Bone marrow (tissue), 2 donors: Measurements from ENCODE around the gene S1PR2.
A peak's percentile ranks its signal among the peaks of the same experiment; 100 is the strongest.

ENCODE experiments used
- DNase-seq, 2 donors: peaks; one replicate each; lab custom pipeline; 2025; lab: John Stamatoyannopoulos, UW

S1PR2 gene, protein sequence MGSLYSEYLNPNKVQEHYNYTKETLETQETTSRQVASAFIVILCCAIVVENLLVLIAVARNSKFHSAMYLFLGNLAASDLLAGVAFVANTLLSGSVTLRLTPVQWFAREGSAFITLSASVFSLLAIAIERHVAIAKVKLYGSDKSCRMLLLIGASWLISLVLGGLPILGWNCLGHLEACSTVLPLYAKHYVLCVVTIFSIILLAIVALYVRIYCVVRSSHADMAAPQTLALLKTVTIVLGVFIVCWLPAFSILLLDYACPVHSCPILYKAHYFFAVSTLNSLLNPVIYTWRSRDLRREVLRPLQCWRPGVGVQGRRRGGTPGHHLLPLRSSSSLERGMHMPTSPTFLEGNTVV

DNA sequence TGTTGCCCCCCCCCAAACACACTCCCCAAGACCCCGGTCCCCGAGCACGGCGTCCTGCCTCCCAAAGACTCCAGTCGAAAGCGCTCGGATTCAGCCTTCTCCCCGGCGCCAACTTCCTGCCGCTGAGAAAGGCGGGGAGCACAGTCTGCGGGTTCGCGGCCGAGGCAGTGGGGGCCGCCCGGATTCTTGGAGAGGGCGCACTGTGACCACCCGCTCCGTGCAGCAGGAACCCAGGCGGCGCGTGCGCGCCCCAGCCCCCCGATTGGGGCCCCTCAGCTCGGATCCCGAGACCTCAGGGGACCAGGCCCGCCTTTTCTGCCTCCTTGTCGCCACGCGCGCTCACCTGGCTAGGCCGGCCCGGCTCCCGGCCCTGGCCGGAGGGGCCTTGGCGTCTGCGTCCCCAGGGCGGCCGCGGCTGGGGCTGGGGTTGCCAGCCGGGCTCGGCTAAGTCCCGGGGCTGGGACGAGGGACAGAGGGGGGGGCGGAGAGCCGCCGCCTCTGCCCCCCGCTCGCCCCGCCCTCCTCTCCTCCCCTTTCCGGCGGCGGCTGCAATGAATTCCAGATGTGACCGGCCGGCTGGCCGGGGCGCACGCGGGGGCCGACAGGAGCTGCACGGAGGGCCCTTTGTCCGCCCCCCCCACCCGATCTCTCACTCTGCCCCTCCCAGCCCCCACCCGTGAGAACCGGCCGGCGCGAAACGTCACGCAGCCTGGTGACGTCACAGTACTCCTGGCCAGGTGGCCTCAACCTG is at the start of gene S1PR2:
Gene S1PR2, minus strand, starts transcription at position 471 of the 751 bp plus-strand sequence. CDS start 6,426 bp downstream, outside the sequence.
- DNase-seq, result peak in 1 of 2 donors; percentile 40

DNA sequence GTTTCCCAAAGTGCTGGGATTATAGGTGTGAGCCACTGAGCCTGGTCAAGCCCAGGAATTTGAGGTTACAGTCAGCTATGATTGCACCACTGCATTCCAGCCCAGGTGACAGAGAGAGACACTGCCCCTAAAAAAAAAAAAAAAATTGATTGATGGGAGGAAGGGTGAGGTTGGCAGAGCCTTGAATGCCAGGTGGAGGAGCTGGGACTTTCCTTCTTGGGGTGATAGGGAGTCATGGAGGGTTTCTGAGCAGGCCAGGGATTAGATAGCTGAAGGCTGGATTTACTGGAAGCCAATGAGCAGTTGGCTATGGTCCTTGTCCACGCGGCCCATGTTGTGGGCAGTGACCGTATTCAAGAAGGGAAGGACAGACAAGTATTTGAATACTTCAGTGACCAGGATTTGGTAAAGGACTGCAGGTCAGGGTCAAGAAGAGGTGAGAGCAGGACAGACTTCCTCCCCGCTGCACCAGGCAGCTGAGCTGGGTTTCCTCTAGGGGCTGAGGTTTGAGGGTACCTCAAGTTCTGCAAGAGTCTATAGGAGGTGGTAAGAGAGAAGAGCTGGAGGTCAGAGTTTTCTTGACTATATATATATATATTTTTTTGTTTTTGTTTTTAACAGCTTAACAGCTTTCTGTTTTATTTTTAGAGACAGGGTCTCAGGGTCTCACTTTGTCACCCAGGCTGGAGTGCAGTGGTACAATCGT is 48.8 kb upstream of the S1PR2 start:
- DNase-seq, result no peak

DNA sequence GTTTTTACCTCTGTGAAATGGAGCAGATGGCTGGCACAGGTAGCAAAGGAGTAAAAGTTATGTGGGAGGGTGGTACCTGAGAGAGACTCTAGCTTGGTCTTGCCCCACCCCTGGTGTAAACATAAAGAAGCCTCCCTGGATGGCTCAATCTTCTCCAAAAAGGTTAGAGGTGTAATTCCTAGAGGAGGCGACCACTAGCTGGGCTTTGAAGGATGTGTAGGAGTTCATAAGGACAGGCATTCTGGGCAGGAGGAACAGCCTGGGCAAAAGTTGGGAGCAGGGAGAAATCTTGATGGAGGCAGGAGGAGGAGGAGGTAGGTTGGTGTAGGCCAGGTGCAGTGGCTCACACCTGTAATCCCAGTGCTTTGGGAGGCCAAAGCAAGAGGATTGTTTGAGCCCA is 47.8 kb upstream of the S1PR2 start:
- no peak for DNase-seq

DNA sequence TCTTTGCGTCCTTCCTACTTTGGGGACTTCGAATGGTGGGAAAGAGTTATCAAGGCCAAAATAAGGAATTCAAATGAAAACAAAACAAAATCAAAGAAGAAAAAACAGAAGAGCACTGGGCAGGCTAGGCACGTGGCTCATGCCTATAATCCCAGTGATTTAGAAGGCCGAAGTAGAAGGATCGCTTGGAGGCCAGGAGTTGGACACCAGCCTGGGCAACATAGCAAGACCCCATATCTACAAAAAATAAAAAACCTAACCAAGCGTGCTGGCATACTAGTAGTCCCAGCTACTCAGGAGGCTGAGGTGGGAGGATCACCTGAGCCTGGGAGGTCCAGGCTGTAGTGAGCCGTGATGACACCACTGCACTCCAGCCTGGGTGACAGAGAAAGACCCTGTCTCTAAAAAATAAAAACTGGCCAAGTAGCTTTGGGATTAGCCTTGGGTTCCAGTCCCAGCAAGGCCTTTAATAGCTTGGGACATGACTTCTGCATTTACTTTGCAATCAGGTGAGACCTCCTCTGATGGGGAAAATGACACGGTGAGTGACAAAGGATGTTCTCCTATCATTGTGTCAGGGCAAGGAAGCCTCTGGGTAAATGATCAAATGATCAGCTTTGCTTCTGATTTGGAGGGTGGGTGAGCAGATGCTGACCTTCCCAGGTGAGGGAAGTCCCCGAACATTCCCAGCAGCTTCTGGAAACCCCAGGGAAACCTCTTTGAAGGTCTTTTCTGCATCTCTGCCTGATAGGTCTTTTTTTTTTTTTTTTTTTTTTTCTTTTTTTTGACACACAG is 46.9 kb upstream of the S1PR2 start:
- no peak for DNase-seq

DNA sequence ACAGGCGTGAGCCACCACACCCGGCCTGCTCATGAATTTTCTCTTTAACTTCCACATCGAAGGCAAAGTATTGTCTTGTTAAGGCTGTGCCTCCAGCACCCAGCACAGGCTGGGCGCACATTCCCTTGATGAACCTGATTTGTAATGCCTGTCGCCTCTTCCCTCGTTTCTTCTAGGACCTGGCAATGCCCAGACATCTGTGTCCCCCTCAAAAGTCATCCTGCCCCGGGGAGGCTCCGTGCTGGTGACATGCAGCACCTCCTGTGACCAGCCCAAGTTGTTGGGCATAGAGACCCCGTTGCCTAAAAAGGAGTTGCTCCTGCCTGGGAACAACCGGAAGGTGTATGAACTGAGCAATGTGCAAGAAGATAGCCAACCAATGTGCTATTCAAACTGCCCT is 43.5 kb upstream of the S1PR2 start:
- DNase-seq, result no peak

DNA sequence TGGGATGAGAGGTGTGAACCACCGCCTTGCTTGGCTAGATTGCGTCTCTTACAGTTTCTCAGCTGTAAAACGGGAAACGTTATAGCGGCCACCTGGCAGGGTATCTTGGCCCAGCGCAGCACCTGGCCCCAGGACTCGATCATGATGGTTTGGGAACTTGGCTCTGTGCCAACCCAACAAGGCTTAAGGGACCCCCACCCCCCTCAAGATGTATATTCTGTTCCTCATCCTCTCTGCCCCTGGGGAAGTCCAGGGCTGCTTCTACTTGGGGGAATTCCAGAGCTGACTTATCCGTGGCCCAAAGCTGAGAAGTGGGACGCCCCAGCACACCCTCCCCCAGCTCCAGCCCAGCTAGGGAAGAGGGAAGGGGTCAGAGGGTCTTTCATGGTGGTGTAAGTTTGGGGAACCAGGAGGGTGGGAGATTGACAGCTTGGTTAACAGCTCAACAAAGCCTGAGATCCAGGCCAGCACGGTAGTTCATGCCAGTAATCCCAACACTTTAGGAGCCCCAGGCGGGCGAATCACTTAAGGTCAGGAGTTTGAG is 40.5 kb upstream of the S1PR2 start:
- no peak for DNase-seq

DNA sequence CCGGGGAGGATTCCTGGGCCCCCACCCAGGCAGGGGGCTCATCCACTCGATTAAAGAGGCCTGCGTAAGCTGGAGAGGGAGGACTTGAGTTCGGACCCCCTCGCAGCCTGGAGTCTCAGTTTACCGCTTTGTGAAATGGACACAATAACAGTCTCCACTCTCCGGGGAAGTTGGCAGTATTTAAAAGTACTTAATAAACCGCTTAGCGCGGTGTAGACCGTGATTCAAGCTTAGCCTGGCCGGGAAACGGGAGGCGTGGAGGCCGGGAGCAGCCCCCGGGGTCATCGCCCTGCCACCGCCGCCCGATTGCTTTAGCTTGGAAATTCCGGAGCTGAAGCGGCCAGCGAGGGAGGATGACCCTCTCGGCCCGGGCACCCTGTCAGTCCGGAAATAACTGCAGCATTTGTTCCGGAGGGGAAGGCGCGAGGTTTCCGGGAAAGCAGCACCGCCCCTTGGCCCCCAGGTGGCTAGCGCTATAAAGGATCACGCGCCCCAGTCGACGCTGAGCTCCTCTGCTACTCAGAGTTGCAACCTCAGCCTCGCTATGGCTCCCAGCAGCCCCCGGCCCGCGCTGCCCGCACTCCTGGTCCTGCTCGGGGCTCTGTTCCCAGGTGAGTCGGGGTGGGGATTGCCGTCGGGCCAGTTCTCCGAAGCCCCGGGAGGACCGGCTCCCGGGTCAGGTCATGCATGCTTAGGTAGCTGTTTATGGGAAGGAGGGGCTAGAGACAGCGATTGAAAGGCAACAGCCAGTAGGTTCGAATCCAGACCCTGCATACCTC is 39.7 kb upstream of the S1PR2 start, which contains the start of gene ICAM1:
Gene ICAM1, plus strand, starts transcription at position 505 of the 779 bp plus-strand sequence. Its CDS starts 40 bp downstream, at position 545.
- peak; percentile 34 to 96 for DNase-seq

DNA sequence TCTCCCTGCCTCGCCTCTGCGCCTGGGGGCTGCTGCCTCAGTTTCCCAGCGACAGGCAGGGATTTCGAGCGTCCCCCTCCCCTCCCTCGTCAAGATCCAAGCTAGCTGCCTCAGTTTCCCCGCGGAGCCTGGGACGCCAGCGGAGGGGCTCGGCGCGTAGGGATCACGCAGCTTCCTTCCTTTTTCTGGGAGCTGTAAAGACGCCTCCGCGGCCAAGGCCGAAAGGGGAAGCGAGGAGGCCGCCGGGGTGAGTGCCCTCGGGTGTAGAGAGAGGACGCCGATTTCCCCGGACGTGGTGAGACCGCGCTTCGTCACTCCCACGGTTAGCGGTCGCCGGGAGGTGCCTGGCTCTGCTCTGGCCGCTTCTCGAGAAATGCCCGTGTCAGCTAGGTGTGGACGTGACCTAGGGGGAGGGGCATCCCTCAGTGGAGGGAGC is 39.1 kb upstream of the S1PR2 start:
- peak; percentile 53 to 96 for DNase-seq

DNA sequence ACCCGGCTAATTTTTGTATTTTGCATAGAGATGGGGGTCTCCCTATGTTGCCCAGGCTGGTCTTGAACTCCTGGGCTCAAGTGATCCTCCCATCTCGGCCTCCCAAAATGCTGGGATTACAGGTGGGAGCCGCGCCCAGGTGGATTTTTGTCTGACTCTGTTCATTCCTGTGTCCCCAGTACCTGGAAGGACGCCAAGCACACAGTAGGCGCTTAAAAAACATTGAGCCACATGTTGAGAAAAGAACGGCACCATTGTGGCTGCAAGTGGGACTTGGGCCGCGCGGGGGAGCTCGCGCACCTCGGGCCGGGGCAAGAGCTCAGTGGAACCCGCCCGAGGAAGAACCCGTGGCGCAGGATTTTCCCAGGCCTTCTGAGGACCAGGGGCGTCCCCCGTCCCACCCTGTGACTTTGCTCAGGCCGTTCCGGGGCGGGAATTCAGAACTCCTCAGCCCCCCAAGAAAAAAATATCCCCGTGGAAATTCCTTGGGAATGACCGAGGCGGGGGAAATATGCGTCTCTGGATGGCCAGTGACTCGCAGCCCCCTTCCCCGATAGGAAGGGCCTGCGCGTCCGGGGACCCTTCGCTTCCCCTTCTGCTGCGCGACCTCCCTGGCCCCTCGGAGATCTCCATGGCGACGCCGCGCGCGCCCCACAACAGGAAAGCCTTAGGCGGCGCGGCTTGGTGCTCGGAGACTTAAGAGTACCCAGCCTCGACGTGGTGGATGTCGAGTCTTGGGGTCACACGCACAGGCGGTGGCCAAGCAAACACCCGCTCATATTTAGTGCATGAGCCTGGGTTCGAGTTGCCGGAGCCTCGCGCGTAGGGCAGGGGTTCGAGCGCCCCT is 38.4 kb upstream of the S1PR2 start:
- DNase-seq, result peak; percentile 70 to 83

DNA sequence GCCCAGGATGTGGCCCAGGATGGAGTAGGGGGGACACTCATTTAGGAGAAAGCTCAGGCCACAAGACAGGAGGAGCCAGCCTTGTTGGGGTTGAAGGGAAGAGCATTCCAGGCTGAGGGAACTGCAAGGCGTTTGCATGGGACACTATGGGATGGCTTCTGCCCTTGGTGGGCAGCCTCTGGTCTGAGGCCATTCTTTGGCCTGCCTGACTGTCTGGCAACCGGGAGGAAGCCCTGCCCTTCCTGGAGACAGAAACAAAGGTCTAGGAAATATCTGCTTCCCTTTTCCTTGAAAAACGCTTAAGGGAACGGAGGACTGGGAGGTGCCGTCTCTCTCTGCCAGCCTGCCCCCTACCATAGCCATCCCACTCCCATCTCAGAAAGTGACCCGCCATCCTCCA is 36.9 kb upstream of the S1PR2 start:
- DNase-seq, result no peak

DNA sequence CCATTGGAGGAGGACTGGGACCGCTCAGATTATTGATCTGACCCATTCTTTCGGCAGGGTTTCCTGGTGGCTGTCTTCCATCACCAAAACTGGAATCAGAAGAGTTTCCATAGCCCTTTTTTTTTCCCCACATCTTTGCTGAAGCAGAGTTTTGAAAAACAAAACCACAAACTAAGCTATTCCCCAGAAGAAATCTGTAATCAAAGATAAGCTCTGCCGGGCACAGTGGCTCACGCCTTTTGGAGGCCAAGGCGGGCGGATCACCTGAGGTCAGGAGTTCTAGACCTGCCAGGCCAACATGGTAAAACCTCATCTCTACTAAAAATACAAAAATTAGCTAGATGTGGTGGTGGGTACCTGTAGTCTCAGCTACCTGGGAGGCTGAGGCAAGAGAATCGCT is 35.6 kb upstream of the S1PR2 start:
- no peak for DNase-seq

DNA sequence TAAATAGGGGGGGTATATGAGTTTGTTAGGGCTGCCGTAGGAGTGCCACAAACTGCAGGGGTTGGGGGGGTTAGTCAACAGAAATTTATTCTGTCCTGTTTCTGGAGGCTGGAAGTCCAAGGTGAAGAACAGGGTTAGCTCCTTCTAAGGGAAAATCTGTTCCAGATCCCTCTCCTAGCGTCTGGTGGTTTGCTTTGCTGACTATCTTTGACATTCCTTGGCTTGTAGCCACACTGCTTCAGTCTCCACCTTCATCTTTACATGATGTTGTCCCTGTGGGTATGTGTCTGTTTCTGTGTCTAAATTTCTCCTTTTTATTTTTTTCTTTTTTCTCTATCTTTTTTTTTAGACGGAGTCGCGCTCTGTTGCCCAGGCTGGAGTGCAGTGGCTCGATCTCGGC is 31.6 kb upstream of the S1PR2 start:
- no peak for DNase-seq

DNA sequence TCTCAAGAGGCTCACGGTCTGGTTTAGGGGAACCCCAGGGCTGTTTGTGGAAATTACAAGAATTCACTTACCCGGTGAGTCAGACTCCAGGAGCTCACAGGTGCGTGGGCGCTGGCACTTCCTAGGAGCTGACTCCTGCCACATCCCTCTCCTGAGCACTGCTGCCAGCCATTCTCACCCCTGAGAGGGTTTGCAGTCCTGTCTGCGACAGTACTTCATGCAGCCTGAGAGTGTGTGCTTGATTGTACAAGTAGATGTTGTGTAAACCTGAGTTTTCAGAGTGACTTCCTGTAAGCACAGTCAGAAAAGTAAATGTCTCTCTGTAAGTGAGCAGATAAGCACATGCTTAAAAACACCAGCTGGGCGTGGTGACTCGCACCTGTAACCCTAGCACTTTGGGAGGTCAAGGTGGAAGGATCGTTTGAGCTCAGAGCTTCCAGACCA is 29.0 kb upstream of the S1PR2 start:
- no peak for DNase-seq

DNA sequence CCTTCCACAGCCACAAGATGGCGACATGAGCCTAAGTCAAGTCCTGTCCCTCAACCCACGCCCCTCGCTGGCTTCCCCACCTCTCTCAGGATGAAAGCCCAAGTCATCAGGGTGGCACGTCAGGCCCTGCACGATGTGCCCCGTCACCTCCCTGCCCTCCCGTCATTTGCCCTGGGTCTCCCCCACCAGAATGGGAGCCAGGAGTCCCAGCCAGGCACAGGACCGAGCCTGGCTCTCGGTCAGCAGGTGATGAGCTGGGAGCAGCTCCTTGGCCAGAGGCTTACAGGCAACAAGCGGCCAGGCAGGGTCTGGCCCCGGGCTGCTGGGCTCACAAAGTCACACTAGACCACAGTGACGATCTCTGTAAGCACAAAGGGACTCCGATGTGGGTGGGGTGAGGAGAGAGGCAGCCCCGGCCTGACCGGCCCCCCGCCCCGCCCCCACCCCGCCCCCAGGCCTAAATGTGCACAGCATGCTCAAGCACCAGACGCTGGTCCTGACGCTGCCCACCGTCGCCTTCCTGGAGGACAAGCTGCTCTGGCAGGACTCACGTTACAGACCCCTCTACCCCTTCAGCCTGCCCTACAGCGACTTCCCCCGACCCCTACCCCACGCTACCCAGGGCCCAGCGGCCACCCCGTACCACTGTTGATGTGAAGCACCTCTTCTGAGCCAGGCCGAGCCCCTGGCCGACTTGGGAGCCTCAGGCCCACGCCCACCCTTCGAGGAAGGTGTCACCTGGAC is 28.2 kb upstream of the S1PR2 start:
- peak; percentile 35 to 91 for DNase-seq

DNA sequence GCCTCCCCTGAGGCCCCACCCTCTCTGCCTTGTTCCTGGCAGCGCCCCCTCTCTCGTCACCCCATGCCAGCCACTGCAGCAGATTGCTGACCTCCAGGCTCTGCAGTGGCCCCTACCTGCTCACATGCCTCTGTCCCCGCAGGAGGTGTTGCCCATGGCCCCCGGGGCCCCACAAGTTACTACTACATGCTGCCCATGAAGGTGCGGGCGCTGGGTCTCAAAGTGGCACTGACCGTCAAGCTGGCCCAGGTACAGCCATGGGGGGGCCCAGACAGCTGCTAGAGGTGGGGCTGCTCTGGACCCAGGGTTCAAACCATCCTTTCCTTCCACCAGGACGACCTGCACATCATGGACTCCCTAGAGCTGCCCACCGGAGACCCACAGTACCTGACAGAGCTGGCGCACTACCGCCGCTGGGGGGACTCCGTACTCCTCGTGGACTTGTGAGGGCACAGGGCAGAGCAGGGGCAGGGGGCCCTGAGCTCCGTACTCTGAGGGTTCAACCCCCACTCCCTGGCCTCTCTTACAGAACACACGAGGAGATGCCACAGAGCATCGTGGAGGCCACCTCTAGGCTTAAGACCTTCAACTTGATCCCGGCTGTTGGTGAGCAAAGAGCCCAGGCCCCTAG is 27.1 kb upstream of the S1PR2 start:
- no peak for DNase-seq

DNA sequence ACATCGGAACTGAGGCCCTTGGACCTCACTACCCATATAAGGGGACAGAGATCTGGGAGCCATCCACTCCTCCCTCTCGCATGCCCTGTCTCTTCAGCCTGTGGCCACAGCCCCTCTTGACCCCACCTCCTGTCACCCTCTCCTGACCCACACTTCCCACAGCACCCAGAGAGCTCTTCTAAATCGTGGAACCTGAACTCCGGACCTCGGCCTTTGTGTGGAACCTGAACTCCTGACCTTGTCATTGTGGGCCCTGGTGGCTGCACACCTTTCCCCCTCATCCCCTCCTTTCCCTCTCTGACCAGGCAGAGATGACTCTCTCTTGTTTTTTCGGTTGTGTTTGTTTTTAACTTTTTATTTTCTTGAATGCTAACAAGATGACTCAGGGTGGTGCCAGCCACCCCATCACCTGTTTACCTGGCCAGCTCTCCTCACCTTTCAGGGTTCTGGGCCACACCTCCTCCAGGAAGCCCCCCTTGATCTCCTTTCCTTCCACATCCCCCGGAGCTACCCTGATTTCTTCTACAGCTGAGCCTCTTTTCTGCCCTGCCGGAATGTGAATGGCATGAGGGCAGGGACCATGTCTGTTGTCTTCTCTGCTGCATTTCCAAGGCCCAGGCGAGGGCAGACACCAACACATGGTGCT is 26.0 kb upstream of the S1PR2 start:
- no peak for DNase-seq

DNA sequence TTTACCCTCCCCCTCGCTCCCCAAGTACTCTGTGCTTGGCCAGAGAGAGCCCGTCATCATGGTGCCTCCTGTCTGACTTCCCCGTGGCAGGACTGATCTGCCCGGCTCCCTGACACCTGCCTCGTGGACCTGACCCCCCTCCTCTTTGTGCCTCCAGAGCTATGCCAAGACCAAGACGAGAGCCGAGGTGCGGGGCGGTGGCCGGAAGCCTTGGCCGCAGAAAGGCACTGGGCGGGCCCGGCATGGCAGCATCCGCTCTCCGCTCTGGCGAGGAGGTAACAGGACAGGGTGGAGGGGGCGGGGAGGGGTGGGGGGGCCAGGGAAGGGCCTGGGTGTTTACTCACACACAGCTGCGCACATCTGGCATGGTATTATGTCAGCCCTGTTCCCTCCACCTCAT is 25.4 kb upstream of the S1PR2 start:
- DNase-seq, result no peak

DNA sequence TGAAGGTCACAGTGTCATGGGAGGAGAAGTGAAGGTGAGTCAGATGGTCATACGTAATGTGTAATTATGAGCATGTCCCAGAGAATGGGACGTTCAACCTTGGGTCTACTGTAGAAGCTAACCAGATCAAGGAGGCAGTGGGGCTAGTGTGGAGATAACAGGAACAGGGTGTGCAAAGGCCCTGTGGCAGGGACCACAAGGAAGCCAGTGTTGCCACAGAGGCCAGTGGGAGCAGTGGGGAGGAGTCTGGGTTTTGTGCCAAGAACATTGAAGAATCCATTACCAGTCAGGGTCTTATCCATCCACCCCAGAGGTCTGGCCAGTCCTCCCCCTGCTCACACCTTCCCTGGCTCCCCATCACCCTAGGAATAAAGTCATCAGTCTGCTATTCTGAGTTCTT is 24.2 kb upstream of the S1PR2 start:
- no peak for DNase-seq
